Measurements from ENCODE around the gene DMAP1. TPM values are rescaled to one million over a fixed set of nuclear protein-coding genes. Genes with fewer than 3 reads are reported as not detected.

DMAP1 gene
- total RNA-seq, 1 donor from 2014 or later = 54.6 TPM

DNA sequence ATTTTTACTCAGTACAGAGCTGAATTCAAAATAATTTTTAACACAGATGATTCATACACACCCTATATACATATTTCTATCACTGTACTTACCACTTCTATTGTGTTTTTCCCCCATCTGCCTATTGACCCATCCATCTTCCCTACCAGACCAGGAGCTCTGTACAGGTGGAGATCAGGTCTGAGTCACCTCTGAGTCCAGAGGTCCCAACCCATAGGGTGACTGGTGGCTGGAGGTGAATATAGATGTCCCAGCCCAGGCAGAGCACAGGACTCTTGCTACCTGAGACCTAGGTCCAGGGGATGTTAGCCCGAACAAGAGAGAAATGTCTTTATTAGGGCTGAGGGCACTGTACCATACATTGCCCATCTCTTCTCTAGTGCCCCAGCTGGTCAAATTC is 54.8 kb downstream of the DMAP1 start:
- no peak overlapping the region for H3K27ac Mint-ChIP-seq
- no peaks in the 10 kb centered on the region for H3K27me3 Mint-ChIP-seq
- no peak overlapping the region for H3K4me3 Mint-ChIP-seq
- H3K4me1 Mint-ChIP-seq (ENCODE audit: unreplicated experiment) = peaks cover 5% of the 10 kb centered on the region
- peaks cover 6% of the 10 kb centered on the region for H3K36me3 Mint-ChIP-seq
- no peak for DNase-seq (ENCODE audit: extremely low spot score, unreplicated experiment)
- no peaks in the 10 kb centered on the region for H3K9me3 Mint-ChIP-seq
- TF ChIP-seq, protein P1, sequence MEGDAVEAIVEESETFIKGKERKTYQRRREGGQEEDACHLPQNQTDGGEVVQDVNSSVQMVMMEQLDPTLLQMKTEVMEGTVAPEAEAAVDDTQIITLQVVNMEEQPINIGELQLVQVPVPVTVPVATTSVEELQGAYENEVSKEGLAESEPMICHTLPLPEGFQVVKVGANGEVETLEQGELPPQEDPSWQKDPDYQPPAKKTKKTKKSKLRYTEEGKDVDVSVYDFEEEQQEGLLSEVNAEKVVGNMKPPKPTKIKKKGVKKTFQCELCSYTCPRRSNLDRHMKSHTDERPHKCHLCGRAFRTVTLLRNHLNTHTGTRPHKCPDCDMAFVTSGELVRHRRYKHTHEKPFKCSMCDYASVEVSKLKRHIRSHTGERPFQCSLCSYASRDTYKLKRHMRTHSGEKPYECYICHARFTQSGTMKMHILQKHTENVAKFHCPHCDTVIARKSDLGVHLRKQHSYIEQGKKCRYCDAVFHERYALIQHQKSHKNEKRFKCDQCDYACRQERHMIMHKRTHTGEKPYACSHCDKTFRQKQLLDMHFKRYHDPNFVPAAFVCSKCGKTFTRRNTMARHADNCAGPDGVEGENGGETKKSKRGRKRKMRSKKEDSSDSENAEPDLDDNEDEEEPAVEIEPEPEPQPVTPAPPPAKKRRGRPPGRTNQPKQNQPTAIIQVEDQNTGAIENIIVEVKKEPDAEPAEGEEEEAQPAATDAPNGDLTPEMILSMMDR (conservative IDR thresholded peaks at IDR 0.05) = no peak

Other genes starting within 250 kb of the DMAP1 start
- gene DPH2, start 243.5 kb upstream of the DMAP1 start, total RNA-seq (ENCODE audit: low replicate concordance) = 25.7 and 30.2 TPM in 2 replicates
- gene ATP6V0B, start 238.5 kb upstream of the DMAP1 start, total RNA-seq (ENCODE audit: low replicate concordance) = 115 and 135 TPM in 2 replicates
- gene B4GALT2, start 234.3 kb upstream of the DMAP1 start, total RNA-seq (ENCODE audit: low replicate concordance) = 44.3 and 54.8 TPM in 2 replicates
- 14.9 and 15.6 TPM in 2 replicates for gene CCDC24, start 221.9 kb upstream of the DMAP1 start, total RNA-seq (ENCODE audit: low replicate concordance)
- gene SLC6A9, start 182.0 kb upstream of the DMAP1 start, total RNA-seq (ENCODE audit: low replicate concordance) = 21.0 and 27.0 TPM in 2 replicates
- gene KLF17, start 94.7 kb upstream of the DMAP1 start, total RNA-seq (ENCODE audit: low replicate concordance) = not detected in 2 replicates
- not detected in 2 replicates for gene KLF18, start 71.8 kb upstream of the DMAP1 start, total RNA-seq (ENCODE audit: low replicate concordance)
- 54.7 and 72.7 TPM in 2 replicates for gene ERI3, start 141.8 kb downstream of the DMAP1 start, total RNA-seq (ENCODE audit: low replicate concordance)
- 87.1 and 101 TPM in 2 replicates for gene RNF220, start 191.8 kb downstream of the DMAP1 start, total RNA-seq (ENCODE audit: low replicate concordance)

Data from type B pancreatic cell (in vitro differentiated cells).